SH-SY5Y (cell line): ENCODE results near the gene ESPN.

Experiments used
- GATA2 ChIP-seq: IDR thresholded peaks from 2 replicates; pipeline ENCODE4 v1.6.1; 2011; ENCODE audit warnings: mild to moderate bottlenecking, low read depth, low read length
- GATA3 ChIP-seq: IDR thresholded peaks from 2 replicates; pipeline ENCODE4 v1.6.1; 2011; ENCODE audit warnings: low read depth, mild to moderate bottlenecking, low read length, moderate library complexity

DNA sequence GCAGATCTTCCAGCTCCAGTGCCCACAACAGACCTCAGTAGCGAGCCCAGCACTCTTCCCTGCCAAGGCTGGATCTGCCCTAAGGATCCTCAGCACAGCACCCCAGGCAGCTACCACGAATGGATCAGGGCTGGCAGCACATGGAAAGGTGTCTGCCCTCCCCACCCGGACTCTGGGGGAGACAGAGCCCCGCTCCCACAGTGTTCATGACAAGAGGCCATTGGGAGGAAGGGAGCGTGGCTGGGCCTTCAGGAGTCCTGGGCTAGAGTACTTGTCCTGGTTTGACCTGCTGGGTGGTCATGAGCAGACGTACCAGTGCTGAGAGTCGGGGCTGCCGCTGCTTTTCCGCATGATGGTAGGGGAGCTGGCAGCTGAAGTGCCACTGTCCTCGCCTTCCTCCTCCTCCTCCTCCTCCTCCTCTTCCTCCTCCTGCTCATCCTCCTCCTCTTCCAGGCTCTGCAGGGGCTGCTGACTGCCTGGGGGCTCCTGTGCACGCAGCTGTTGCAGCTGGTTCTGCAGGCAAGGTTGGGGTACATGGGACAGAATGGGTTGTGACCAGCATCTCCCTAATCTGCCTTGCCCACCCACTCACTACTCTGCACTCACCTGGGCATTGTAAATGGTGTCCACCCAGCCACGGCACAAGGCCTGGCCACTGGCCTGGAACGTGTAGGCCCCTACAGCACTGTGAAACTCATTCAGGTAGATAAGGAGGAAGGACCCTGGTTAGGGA, 44.3 kb downstream of the ESPN start:
- TF ChIP-seq GATA3 (no peak), GATA2 (no peak)
